Measurements from ENCODE around the gene ZBTB7C. TPM values are rescaled to one million over a fixed set of nuclear protein-coding genes. Genes with fewer than 3 reads are reported as not detected.

ZBTB7C gene
- total RNA-seq, 1 donor from 2014 or later, result 0.11 TPM

- H3K4me1 Mint-ChIP-seq (ENCODE audit: unreplicated experiment), result no peaks in the 10 kb centered on the region
- H3K27me3 Mint-ChIP-seq (ENCODE audit: unreplicated experiment), result peaks cover 53% of the 10 kb centered on the region
- no peak overlapping the region for H3K4me3 Mint-ChIP-seq (ENCODE audit: unreplicated experiment)
- no peak for TF ChIP-seq CTCF (IDR thresholded peaks at IDR 0.05)
- H3K36me3 Mint-ChIP-seq (ENCODE audit: unreplicated experiment), result no peaks in the 10 kb centered on the region
- H3K27ac Mint-ChIP-seq (ENCODE audit: unreplicated experiment), result no peak overlapping the region
- DNase-seq (ENCODE audit: extremely low spot score, unreplicated experiment), result no peak
- H3K9me3 Mint-ChIP-seq (ENCODE audit: unreplicated experiment), result no peaks in the 10 kb centered on the region
Measured at GRCh38 chr18:48093104-48093503, 316.1 kb downstream of the ZBTB7C start.

DNA sequence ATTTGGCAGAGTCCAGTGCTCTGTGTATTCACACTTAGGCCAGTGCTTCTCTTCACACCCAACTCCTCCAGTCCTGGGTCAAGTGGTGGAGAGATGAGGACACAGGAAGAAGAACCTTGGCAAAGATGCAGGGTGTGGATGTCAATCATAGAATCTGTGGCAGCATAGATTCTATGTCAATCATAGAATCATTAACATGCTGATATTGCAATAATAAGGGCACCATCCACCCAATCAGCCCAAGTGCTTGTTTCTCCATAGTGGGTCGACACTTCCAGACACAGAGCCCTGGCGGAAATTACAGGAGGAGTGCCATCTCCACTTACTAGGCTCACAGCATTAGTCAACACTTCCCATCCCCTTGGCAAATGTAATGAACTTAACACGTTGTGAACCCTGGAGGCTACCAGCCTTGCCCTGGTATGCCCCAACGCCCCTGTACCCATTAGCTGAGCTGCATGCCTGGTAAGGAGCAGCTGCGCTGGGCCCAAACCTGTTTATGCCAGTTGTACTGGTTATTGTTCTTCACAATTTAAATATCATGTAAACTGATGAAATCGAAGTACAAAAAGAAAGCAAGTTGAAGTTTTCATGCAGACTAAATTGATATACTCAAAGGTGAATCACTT, 317.2 kb downstream of the ZBTB7C start:
- H3K36me3 Mint-ChIP-seq (ENCODE audit: unreplicated experiment), result no peaks in the 10 kb centered on the region
- no peak overlapping the region for H3K4me3 Mint-ChIP-seq (ENCODE audit: unreplicated experiment)
- H3K4me1 Mint-ChIP-seq (ENCODE audit: unreplicated experiment), result no peaks in the 10 kb centered on the region
- H3K27ac Mint-ChIP-seq (ENCODE audit: unreplicated experiment), result no peak overlapping the region
- DNase-seq (ENCODE audit: extremely low spot score, unreplicated experiment), result no peak
- no peaks in the 10 kb centered on the region for H3K9me3 Mint-ChIP-seq (ENCODE audit: unreplicated experiment)
- peaks cover 56% of the 10 kb centered on the region for H3K27me3 Mint-ChIP-seq (ENCODE audit: unreplicated experiment)
- TF ChIP-seq CTCF (IDR thresholded peaks at IDR 0.05), result no peak

GRCh38 chr18:48090702-48091101, 318.5 kb downstream of the ZBTB7C start:
- H3K27ac Mint-ChIP-seq (ENCODE audit: unreplicated experiment), result no peak overlapping the region
- no peak overlapping the region for H3K4me3 Mint-ChIP-seq (ENCODE audit: unreplicated experiment)
- no peak for DNase-seq (ENCODE audit: extremely low spot score, unreplicated experiment)
- H3K4me1 Mint-ChIP-seq (ENCODE audit: unreplicated experiment), result no peaks in the 10 kb centered on the region
- TF ChIP-seq CTCF (IDR thresholded peaks at IDR 0.05), result no peak
- H3K9me3 Mint-ChIP-seq (ENCODE audit: unreplicated experiment), result no peaks in the 10 kb centered on the region
- peaks cover 53% of the 10 kb centered on the region for H3K27me3 Mint-ChIP-seq (ENCODE audit: unreplicated experiment)
- H3K36me3 Mint-ChIP-seq (ENCODE audit: unreplicated experiment), result no peaks in the 10 kb centered on the region

- DNase-seq (ENCODE audit: extremely low spot score, unreplicated experiment), result no peak
- Mint-ChIP-seq H3K27ac (ENCODE audit: unreplicated experiment) (no peak overlapping the region), H3K9me3 (ENCODE audit: unreplicated experiment) (no peaks in the 10 kb centered on the region), H3K4me3 (ENCODE audit: unreplicated experiment) (no peak overlapping the region), H3K36me3 (ENCODE audit: unreplicated experiment) (no peaks in the 10 kb centered on the region), H3K4me1 (ENCODE audit: unreplicated experiment) (no peaks in the 10 kb centered on the region), H3K27me3 (ENCODE audit: unreplicated experiment) (peaks cover 50% of the 10 kb centered on the region)
- no peak for TF ChIP-seq CTCF (IDR thresholded peaks at IDR 0.05)
Measured at GRCh38 chr18:48090021-48090420, 319.2 kb downstream of the ZBTB7C start.

- peaks cover 35% of the 10 kb centered on the region for H3K27me3 Mint-ChIP-seq (ENCODE audit: unreplicated experiment)
- H3K9me3 Mint-ChIP-seq (ENCODE audit: unreplicated experiment), result no peaks in the 10 kb centered on the region
- DNase-seq (ENCODE audit: extremely low spot score, unreplicated experiment), result no peak
- no peaks in the 10 kb centered on the region for H3K36me3 Mint-ChIP-seq (ENCODE audit: unreplicated experiment)
- no peak overlapping the region for H3K4me3 Mint-ChIP-seq (ENCODE audit: unreplicated experiment)
- no peak for TF ChIP-seq CTCF (IDR thresholded peaks at IDR 0.05)
- H3K4me1 Mint-ChIP-seq (ENCODE audit: unreplicated experiment), result no peaks in the 10 kb centered on the region
- H3K27ac Mint-ChIP-seq (ENCODE audit: unreplicated experiment), result no peak overlapping the region
Measured at GRCh38 chr18:48085781-48086487, 323.2 kb downstream of the ZBTB7C start.

Measured in osteocyte (in vitro differentiated cells).